ENCODE results near the gene RP2. TPM values are rescaled to one million over a fixed set of nuclear protein-coding genes. Genes with fewer than 3 reads are reported as not detected.
A peak's percentile ranks its signal among the peaks of the same experiment; 100 is the strongest.

The RP2 gene
- total and polyA plus RNA-seq, 2 experiments from 2014 or later: 2.4 to 3.8 TPM

GRCh38 chrX:46884799-46885198, 48.0 kb downstream of the RP2 start:
- Histone ChIP-seq H3K27me3 (no peaks in the 10 kb centered on the region), H3K9me3 (ENCODE audit: low read depth) (no peaks in the 10 kb centered on the region), H3K4me1 (ENCODE audit: low read depth) (no peaks in the 10 kb centered on the region), H3K4me3 (no peak overlapping the region), H3K36me3 (no peaks in the 10 kb centered on the region), H3K27ac (no peak overlapping the region)
- DNase-seq (ENCODE audit: low read depth in 1 of 2, low spot score in 1 of 2): no peak
- no peak for TF ChIP-seq CTCF (IDR thresholded peaks at IDR 0.05; ENCODE audit: low read depth, low read length)

GRCh38 chrX:46898207-46898606, 61.4 kb downstream of the RP2 start:
- H3K4me1 ChIP-seq (ENCODE audit: low read depth): no peaks in the 10 kb centered on the region
- no peak overlapping the region for H3K4me3 ChIP-seq
- no peak for TF ChIP-seq CTCF (IDR thresholded peaks at IDR 0.05; ENCODE audit: low read depth, low read length)
- no peaks in the 10 kb centered on the region for H3K27me3 ChIP-seq
- H3K27ac ChIP-seq: no peak overlapping the region
- no peak for DNase-seq (ENCODE audit: low read depth in 1 of 2, low spot score in 1 of 2)
- H3K9me3 ChIP-seq (ENCODE audit: low read depth): no peaks in the 10 kb centered on the region
- no peaks in the 10 kb centered on the region for H3K36me3 ChIP-seq

DNA sequence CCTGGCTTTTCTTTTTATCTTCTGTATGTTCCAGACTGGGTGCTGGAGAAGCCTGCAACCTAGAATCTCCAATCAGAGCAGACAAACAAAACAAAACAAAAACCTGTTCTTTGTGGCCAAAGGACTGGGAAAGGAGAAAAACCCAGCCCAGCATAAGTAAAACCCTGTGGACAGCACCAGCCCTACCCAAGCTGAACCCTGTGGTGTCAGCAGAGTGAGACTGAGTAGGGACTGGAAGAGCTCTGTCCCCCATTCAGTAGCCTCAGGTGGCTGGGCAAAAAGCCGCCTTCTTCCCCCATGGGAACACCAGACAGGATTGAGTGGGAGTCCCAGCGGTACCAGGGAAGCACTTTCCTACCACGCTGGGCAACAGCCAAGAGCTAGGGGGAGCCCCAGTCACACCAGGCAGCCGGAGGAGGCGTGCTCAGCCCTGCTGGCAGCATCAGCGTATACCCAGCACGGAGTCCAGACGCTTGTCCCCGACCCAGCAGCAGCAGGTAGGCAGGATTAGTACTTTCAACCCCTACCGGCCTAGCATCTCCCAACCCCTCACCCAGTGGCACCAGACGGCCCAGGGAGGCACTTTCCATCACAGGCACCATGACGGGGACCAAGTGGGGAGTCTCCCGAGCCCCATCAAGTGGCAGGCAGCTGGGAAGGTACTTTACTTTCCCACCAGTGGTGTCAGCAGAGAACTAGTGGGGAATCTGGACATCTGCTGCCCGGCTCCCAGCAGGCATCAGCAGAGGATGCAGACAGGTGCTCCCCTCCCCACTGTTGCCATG, 66.8 kb downstream of the RP2 start:
- H3K27me3 ChIP-seq: no peaks in the 10 kb centered on the region
- H3K27ac ChIP-seq: no peak overlapping the region
- peak; percentile 61 for TF ChIP-seq CTCF (IDR thresholded peaks at IDR 0.05; ENCODE audit: low read depth, low read length)
- H3K4me1 ChIP-seq (ENCODE audit: low read depth): no peaks in the 10 kb centered on the region
- H3K4me3 ChIP-seq: peak overlapping the region; percentile 23
- DNase-seq (ENCODE audit: low read depth in 1 of 2, low spot score in 1 of 2): peak; percentile 76 to 77
- no peaks in the 10 kb centered on the region for H3K9me3 ChIP-seq (ENCODE audit: low read depth)
- no peaks in the 10 kb centered on the region for H3K36me3 ChIP-seq

DNA sequence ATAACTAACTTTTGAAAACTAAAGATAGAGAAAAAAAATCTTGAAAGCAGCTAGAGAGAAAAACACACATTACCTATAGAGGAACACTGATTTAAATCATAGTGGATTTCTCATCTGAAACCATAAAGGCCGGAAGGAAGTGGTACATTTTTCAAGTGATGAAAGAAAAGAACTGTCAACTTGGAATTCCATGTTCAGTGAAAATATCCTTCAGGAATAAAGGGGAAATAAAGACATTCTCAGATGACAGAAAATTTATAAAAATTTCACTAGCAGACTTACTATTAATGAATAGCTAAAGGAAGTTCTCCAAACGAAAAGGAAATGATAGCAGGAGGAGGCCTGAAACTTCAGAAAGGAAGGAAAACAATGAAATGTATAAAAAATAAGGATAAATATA, 67.8 kb downstream of the RP2 start:
- no peak overlapping the region for H3K27ac ChIP-seq
- no peaks in the 10 kb centered on the region for H3K27me3 ChIP-seq
- TF ChIP-seq CTCF (IDR thresholded peaks at IDR 0.05; ENCODE audit: low read depth, low read length): no peak
- H3K4me1 ChIP-seq (ENCODE audit: low read depth): no peaks in the 10 kb centered on the region
- H3K4me3 ChIP-seq: no peak overlapping the region
- H3K36me3 ChIP-seq: no peaks in the 10 kb centered on the region
- no peak for DNase-seq (ENCODE audit: low read depth in 1 of 2, low spot score in 1 of 2)
- no peaks in the 10 kb centered on the region for H3K9me3 ChIP-seq (ENCODE audit: low read depth)

DNA sequence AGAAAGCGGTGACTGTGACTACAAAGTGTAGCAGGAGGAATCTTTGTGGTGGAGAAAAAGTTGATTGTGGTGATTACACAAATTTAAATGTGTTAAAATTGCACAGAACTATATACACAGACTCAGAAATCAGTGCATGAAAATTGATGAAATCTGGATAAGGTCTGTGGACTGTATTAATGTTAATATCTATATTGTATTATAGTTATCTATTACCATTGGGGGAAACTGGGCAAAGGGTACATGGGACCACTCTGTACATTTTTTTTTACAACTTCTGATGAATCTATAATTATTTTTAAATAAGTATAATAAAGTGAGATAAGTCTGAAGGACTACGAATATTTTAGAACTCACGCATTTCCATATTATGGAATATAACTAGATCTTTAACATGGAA, 73.6 kb downstream of the RP2 start:
- Histone ChIP-seq H3K4me3 (no peak overlapping the region), H3K27ac (no peak overlapping the region), H3K4me1 (ENCODE audit: low read depth) (no peaks in the 10 kb centered on the region), H3K9me3 (ENCODE audit: low read depth) (no peaks in the 10 kb centered on the region), H3K36me3 (no peaks in the 10 kb centered on the region), H3K27me3 (no peaks in the 10 kb centered on the region)
- TF ChIP-seq CTCF (IDR thresholded peaks at IDR 0.05; ENCODE audit: low read depth, low read length): no peak
- DNase-seq (ENCODE audit: low read depth in 1 of 2, low spot score in 1 of 2): no peak

Measured in cardiac muscle cell (in vitro differentiated cells and primary cell).